Heart right ventricle (tissue), 16 donors: ENCODE data around the gene LRRC8E. TPM values are rescaled to one million over a fixed set of nuclear protein-coding genes. Genes with fewer than 3 reads are reported as not detected.

Experiments used
- ATAC-seq, 8 donors: fragments of 200-7000 bp; cut with Tn5 transposase; one replicate each; pipeline ENCODE4 v1.9.1; 2020; ENCODE audit warnings: mild to moderate bottlenecking in 8 of 8, moderate library complexity in 8 of 8, moderate number of reproducible peaks in 1 of 8
- DNase-seq, 2 donors: peaks; one replicate each; pipeline ENCODE4 v3.0.0-alpha.2; 2020
- H3K27ac ChIP-seq, 10 donors: fragments of 200-600 bp; sonication (generic) in 2 of 10; one replicate each; pipeline versions ENCODE4 v1.5.0 to v1.8.0; 2020 to 2022; ENCODE audit warnings: mild to moderate bottlenecking in 3 of 10
- H3K27me3 ChIP-seq, 7 donors: fragments of 200-600 bp; one replicate each; pipeline ENCODE4 v1.8.0; 2021 to 2022; ENCODE audit warnings: mild to moderate bottlenecking in 2 of 7
- H3K36me3 ChIP-seq, 9 donors: fragments of 200-600 bp; sonication (generic) in 1 of 9; one replicate each; pipeline versions ENCODE4 v1.5.0 to v1.8.0; 2020 to 2022; ENCODE audit warnings: mild to moderate bottlenecking in 2 of 9
- H3K4me1 ChIP-seq, 9 donors: fragments of 200-600 bp; sonication (generic) in 1 of 9; one replicate each; pipeline versions ENCODE4 v1.5.0 to v1.8.0; 2020 to 2022; ENCODE audit warnings: mild to moderate bottlenecking in 4 of 9
- H3K4me3 ChIP-seq, 10 donors: fragments of 200-600 bp; sonication (generic) in 2 of 10; one replicate each; pipeline versions ENCODE4 v1.5.0 to v1.8.0; 2020 to 2022; ENCODE audit warnings: mild to moderate bottlenecking in 7 of 10, moderate library complexity in 2 of 10
- H3K9me3 ChIP-seq, 11 donors: fragments of 200-600 bp in 10 of 11; sonication (generic) in 2 of 11; one replicate each; pipeline versions ENCODE4 v1.5.0 to v1.8.0; 2013 to 2022; ENCODE audit warnings: mild to moderate bottlenecking in 2 of 11, control low read depth in 1 of 11, moderate library complexity in 1 of 11
- WGBS, 2 donors: extraction: QIAGEN DNeasy Blood & Tissue Kit; methylation state at CpG; one replicate each; pipeline ENCODE4 v1.1.7; 2013; ENCODE audit warnings: inconsistent platforms in 1 of 2; 5-methylcytosine and 5-hydroxymethylcytosine counted together
- intact Hi-C, 10 donors: fragments of 100-400 bp; cut with DNase I; formaldehyde crosslinking; loops; one replicate each; pipeline versions ENCODE4 v1.11.1 to v1.14.2; 2022
- polyA plus RNA-seq, 2 donors: library from polyadenylated mRNA; stranded (reverse); fragments of 200-250 nt; gene quantifications; one replicate each; pipeline ENCODE4 v1.2.3, GENCODE V29; 2013
- total RNA-seq, 10 donors: library from RNA; stranded (reverse); fragmentation: NEBNext Ultra II Directional in 3 of 10; extraction: Animal tissue kit (Norgen Biotek cat#: 25700) in 3 of 10; gene quantifications; one replicate each; pipeline versions ENCODE4 v1.2.1 to v1.2.4, GENCODE V29; 2021 to 2023
- TF ChIP-seq, protein P1 (sequence below), 9 donors: fragments of 200-600 bp; sonication (generic) in 2 of 9; IDR thresholded peaks; one replicate each; pipeline versions ENCODE4 v1.5.0 to v1.8.0; 2021 to 2022; ENCODE audit warnings: antibody characterized with exemption in 9 of 9, mild to moderate bottlenecking in 5 of 9, moderate library complexity in 1 of 9
- donor health status: Arrhythmogenic right ventricular cardiomyopathy.
- donor health status: ischemic (EF 13 %, LVEDD 7.1; RV severe dilation, severe dysfunction).
- donor health status: healthy with polysubstance abuse.
- donor health status: DM: no; HTN: yes; CAD: no.
- donor health status: DM: no; HTN: no; CAD: no.
- donor health status: ischemic (EF 25% LVEDD 6.9; RV normal size, moderate dysfunction).
- donor health status: ischemic (EF 25% LVEDD 5.7; RV mildly dilated, moderate dysfunction).
- donor health status: healthy.
- donor health status: DM: yes; HTN: yes; CAD: no.
- donor health status: Ischemic cardiomyopathy.
- donor health status: ischemic (EF 35%, LVEDD 5.7; RV mildly dilated, moderate dysfunction).
- donor health status: nonischemic (EF 11% LVEDD 7.7; RV severe dilation, severe dysfunction).
- donor health status: DM: yes; HTN: yes; CAD: no.
- donor health status: PGD.
- donor health status: ischemic (EF 29% LVEDD 5.4; RV normal size, mild dysfunction).
- donor health status: nonischemic (EF 23%, LVEDD 6.1; RV moderate dilation, normal function).

LRRC8E gene
- total and polyA plus RNA-seq, 12 donors = 0.33 to 3.3 (median 0.99) TPM

DNA sequence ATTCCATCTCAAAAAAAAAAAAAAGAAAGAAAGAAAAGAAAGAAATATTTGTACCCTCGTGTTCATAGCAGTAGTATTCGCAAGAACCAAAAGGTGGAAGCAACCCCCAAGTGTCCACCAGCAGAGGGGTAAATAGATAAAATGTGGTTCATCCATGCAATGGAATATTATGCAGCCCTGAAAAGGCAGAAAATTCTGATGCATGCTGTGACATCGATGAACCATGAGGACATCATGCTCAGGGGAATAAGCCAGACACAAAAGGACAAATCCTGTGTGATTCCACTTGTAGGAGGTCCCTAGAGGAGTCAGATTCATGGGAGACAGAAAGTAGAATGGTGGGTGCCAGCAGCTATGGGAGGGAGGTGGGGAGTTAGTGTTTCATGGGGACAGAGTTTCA is 6.4 kb upstream of the LRRC8E start:
- H3K27ac ChIP-seq = no peak overlapping the region
- H3K4me1 ChIP-seq = no peaks in the 10 kb centered on the region
- WGBS, 2 donors = 94 to 95% methylated on average over 3 of the region's 3 CpGs
- no peak for ATAC-seq
- TF ChIP-seq, protein P1, sequence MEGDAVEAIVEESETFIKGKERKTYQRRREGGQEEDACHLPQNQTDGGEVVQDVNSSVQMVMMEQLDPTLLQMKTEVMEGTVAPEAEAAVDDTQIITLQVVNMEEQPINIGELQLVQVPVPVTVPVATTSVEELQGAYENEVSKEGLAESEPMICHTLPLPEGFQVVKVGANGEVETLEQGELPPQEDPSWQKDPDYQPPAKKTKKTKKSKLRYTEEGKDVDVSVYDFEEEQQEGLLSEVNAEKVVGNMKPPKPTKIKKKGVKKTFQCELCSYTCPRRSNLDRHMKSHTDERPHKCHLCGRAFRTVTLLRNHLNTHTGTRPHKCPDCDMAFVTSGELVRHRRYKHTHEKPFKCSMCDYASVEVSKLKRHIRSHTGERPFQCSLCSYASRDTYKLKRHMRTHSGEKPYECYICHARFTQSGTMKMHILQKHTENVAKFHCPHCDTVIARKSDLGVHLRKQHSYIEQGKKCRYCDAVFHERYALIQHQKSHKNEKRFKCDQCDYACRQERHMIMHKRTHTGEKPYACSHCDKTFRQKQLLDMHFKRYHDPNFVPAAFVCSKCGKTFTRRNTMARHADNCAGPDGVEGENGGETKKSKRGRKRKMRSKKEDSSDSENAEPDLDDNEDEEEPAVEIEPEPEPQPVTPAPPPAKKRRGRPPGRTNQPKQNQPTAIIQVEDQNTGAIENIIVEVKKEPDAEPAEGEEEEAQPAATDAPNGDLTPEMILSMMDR (IDR thresholded peaks at IDR 0.05) = no peak
- no peak overlapping the region for H3K4me3 ChIP-seq
- no peaks in the 10 kb centered on the region for H3K36me3 ChIP-seq
- DNase-seq = no peak
- H3K27me3 ChIP-seq = peaks cover 0 to 6% (median 0%) of the 10 kb centered on the region in 7 donors
- H3K9me3 ChIP-seq = no peaks in the 10 kb centered on the region
- intact Hi-C loops = no loop called here

DNA sequence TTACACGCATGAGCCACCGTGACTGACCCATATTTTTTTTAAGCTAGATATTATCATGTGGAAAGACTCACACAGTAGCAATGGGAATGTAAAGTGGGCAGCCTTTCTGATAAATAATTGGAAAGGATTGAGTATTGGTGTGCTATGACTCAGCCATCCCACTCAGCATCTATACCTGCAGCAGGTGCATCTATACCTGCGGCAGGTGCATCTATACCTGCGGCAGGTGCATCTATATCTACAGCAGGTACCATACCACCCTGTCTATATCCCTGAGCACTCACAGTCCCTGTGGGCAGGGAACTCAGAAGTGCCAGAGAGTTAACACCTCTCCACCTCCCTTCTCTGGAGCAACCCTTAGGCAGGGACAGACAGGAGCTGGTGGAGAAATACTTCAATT is 5.2 kb upstream of the LRRC8E start:
- no peak overlapping the region for H3K27ac ChIP-seq
- peaks cover 0 to 14% (median 10%) of the 10 kb centered on the region in 7 donors for H3K27me3 ChIP-seq
- H3K4me3 ChIP-seq = no peak overlapping the region
- no peaks in the 10 kb centered on the region for H3K9me3 ChIP-seq
- peaks cover 0 to 2% (median 0%) of the 10 kb centered on the region in 9 donors for H3K4me1 ChIP-seq
- 83 to 94% methylated on average over 4 of the region's 4 CpGs for WGBS, 2 donors
- DNase-seq = no peak
- H3K36me3 ChIP-seq = no peaks in the 10 kb centered on the region
- TF ChIP-seq, protein P1 (IDR thresholded peaks at IDR 0.05) = no peak
- ATAC-seq = no peak
- intact Hi-C loops = no loop called here

DNA sequence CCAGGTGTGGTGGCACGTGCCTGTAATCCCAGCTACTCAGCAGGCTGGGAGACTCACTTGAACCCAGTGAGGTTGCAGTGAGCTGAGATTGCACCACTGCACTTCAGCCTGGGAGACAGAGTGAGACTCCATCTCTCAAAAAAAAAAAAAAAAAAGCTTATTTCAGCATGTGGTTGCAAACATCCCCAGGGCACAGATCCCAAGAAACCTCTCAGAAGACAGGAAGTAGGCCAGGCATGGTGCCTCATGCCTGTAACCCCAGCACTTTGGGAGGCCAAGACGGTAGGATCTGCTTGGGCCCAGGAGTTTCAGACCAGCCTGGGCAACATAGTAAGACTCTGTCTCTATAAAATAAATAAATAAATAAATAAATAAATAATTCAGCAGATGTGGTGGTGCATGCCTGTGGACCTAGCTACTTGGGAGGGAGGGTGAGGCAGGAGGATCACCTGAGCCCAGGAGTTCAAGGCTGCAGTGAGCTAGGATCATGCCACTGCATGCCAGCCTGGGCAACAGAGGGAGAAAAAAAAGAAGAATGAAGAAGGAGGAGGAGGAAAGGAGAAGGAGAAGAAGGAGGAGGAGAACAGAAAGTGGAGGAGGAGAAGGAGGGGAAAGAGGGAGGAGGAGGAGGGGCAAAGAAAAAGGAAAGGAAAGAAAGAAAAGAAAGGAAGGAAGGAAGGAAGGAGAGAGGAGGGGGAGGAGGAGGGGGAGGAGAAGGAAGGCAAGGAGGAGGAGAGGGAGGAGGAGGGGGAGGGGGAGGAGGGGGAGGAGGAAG is 4.3 kb upstream of the LRRC8E start:
- peaks cover 0 to 8% (median 3%) of the 10 kb centered on the region in 9 donors for H3K4me1 ChIP-seq
- H3K27ac ChIP-seq = no peak overlapping the region
- 84% methylated on average over 2 of the region's 2 CpGs for WGBS, 2 donors
- ATAC-seq (no peak), DNase-seq (no peak)
- no peak overlapping the region for H3K4me3 ChIP-seq
- no peaks in the 10 kb centered on the region for H3K9me3 ChIP-seq
- intact Hi-C loops = no loop called here
- TF ChIP-seq, protein P1 (IDR thresholded peaks at IDR 0.05) = no peak
- peaks cover 0 to 22% (median 19%) of the 10 kb centered on the region in 7 donors for H3K27me3 ChIP-seq
- no peaks in the 10 kb centered on the region for H3K36me3 ChIP-seq

DNA sequence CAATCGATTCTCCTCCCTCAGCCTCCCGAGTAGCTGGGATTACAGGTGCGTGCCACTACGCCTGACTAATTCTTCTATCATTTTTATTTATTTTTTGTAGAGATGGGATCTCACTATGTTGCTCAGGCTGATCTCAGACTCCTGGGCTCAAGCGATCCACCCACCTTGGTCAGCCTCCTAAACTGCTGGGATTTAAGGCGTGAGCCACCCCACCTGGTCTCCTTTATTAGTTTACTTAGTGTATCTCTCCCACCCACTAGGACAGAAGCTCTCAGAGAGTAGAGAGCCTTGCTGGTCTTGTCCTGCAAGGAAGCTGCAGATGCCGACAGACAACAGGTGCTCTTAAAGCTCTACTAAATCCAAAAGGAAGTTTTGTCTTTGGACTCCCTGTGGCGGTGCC is 2.5 kb upstream of the LRRC8E start:
- Histone ChIP-seq H3K9me3 (no peaks in the 10 kb centered on the region), H3K27me3 (peaks cover 0 to 32% (median 24%) of the 10 kb centered on the region in 7 donors), H3K4me1 (peaks cover 0 to 8% (median 3%) of the 10 kb centered on the region in 9 donors), H3K36me3 (no peaks in the 10 kb centered on the region), H3K27ac (no peak overlapping the region), H3K4me3 (no peak overlapping the region)
- TF ChIP-seq, protein P1 (IDR thresholded peaks at IDR 0.05) = no peak
- DNase-seq (no peak), ATAC-seq (no peak)
- 89 to 93% methylated on average over 8 of the region's 8 CpGs for WGBS, 2 donors
- intact Hi-C loops = no loop called here
